ENCODE measurements around the gene SOAT2. TPM values are rescaled to one million over a fixed set of nuclear protein-coding genes. Genes with fewer than 3 reads are reported as not detected.

SOAT2 gene, protein sequence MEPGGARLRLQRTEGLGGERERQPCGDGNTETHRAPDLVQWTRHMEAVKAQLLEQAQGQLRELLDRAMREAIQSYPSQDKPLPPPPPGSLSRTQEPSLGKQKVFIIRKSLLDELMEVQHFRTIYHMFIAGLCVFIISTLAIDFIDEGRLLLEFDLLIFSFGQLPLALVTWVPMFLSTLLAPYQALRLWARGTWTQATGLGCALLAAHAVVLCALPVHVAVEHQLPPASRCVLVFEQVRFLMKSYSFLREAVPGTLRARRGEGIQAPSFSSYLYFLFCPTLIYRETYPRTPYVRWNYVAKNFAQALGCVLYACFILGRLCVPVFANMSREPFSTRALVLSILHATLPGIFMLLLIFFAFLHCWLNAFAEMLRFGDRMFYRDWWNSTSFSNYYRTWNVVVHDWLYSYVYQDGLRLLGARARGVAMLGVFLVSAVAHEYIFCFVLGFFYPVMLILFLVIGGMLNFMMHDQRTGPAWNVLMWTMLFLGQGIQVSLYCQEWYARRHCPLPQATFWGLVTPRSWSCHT
- 0.17 TPM in 1 of 2 replicates, not detected in the other for total RNA-seq (2014; rRNA removed; shearing (Covaris generic))

DNA sequence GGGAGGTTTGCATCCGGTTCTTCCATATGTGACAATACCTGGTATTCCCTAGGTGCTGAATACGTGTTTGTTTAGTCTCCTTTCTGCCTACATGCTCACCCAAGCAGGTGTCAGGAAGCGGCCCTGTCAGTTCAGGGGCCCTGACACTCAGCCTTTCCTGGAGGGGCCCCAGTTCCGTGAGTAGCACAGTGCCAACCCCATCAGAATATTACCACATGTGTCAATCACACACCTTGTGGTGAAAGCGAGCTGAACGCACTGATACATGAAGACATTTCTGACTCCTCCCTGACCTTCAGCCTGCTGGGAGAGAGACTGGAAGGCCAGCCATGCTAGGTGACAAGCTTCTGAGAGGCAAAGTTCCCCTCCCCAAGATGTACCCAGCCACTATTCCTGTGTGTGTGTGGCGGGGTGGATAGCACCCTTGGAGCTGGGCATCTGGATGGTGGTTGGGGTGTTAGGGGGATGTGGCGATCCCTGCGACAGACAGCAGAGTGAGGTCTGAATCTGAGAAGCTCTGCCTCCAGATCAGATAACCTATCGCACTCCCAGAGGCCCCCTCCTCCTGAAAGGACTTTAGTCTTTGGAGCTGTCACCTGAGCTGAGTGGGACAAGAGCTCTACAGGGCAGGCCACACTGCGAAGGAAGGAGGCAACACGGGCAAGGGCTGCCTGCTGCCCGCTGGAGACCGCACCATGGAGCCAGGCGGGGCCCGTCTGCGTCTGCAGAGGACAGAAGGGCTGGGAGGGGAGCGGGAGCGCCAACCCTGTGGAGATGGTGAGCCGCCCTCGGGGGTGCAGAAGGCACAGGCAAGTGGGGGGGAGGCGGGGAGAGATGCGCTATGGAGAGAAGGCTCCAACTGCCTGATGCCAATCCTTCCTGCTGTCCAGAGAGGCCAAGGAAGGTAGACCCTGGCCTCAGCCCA lies at the start of gene SOAT2:
Gene SOAT2 (plus strand): TSS at position 604 of the 925 bp plus-strand sequence. CDS start 92 bp downstream, at position 696.
- no peak for DNase-seq (ENCODE audit: low spot score)

DNA sequence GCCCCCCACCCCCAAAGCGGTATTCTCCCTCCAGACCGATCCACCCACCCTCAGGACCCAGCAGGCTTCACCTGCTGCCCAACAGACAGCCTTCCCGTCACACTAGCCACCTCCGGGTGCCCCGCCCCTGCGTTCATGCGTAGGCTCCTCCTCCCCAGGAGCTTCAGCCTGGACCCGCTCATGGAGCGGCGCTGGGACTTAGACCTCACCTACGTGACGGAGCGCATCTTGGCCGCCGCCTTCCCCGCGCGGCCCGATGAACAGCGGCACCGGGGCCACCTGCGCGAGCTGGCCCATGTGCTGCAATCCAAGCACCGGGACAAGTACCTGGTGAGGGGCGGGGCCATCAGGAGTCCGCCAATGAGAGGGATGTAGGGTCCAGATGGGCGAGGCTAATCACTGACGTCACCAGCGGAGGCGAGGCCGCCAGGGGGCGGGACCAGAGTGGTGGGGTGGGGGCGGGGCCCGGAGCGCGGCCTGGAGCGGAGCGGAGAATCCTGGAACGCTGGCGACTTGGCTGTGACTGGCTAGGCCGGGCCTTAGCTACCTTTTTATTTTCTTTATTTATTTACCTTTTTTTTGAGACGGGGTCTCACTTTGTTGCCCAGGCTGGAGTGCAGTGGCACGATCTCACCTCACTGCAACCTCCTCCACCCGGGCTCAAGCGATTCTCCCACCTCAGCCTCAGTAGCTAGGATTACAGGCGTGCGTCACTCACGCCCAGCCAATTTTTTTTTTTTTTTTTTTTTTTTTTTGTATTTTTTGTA lies 49.0 kb upstream of the SOAT2 start:
- DNase-seq (ENCODE audit: low spot score) = no peak

DNA sequence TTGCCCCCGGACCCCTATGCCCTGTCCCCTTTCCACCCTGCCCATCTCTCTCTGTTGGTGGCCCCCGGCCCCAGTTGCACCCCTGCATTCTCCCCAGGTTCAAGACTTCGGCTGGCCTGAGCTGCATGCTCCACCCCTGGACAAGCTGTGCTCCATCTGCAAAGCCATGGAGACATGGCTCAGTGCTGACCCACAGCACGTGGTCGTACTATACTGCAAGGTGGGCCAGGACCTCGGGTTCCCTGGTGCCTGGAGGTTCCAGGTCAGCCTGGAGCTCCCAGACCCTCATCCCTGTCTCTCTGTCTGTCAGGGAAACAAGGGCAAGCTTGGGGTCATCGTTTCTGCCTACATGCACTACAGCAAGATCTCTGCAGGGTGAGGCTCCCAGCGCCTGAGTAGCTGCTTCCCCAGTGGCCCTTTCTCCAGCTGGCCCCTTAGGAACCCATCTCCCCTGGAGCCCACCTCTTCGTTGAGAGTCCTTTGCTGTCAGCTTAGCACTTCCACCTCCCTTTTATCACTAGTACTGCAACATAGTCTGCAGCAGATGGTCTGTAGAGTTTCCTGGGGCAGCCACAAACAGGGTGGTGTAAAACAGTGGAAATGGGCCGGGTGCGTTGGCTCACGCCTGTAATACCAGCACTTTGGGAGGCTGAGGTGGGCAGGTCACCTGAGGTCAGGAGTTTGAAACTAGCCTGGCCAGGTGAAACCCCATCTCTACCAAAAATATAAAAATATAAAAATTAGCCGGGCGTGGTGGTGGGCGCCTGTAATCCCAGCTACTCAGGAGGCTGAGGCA lies 47.6 kb upstream of the SOAT2 start:
- DNase-seq (ENCODE audit: low spot score) = no peak

DNA sequence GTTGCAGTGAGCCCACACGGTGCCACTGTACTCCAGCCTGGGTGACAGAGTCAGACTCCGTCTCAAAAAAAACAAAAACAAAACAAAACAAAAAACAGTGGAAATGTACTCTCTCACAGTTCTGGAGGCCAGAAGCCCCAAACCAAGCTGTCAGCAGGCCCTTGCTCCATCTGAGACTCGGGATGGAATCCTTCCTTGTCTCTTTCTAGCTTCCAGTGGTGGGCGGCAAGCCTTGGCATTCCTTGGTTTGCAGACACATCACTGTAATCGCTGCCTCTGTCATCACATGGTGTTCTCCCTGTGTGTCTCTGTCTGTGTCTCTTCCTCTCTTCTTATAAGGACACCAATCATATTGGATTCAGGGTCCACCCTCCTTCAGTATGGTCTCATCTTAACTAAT lies 47.0 kb upstream of the SOAT2 start:
- DNase-seq (ENCODE audit: low spot score) = no peak

DNA sequence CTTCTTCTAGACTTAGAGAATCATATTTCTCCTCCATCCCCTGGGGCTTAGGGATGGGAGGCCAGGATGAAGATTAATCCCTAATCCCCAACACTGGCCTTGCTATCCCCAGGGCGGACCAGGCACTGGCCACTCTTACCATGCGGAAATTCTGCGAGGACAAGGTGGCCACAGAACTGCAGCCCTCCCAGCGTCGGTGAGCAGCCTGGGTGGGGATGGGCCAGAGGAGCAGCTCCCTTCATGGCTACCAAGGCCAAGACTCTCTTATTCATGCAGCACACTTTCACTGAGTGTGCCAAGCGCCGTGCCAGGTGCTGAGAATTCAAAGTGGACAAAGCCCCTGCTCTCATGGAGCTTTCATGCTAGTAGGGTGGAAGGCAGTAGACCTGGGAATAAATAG lies 46.4 kb upstream of the SOAT2 start:
- DNase-seq (ENCODE audit: low spot score) = no peak

DNA sequence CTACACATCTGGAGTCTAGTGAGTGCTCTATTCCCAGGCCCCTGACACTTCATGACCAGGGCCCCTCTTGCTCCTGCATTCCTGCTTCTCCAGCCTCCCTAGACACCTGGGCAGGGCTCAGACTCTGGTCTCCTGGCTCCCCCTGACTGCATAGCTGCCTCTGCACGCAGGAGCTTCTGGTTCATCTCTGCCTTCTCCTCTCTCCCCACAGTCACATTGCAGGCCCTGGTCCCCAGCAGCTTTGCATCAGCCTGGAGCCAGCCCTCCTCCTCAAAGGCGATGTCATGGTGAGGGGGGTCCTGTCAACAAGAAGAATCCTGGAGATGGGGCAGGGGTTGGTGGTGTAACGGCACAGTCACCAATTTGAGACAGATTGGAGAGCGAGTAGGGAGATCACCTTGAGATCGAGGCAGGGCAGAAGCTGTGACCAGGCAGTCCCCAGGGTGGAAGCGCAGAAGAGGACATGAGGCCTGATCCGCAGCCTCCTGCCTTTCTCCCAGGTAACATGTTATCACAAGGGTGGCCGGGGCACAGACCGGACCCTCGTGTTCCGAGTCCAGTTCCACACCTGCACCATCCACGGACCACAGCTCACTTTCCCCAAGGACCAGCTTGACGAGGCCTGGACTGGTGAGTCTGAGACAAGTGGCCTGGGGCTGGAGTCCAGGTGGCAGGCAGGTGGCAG lies 45.3 kb upstream of the SOAT2 start:
- no peak for DNase-seq (ENCODE audit: low spot score)

DNA sequence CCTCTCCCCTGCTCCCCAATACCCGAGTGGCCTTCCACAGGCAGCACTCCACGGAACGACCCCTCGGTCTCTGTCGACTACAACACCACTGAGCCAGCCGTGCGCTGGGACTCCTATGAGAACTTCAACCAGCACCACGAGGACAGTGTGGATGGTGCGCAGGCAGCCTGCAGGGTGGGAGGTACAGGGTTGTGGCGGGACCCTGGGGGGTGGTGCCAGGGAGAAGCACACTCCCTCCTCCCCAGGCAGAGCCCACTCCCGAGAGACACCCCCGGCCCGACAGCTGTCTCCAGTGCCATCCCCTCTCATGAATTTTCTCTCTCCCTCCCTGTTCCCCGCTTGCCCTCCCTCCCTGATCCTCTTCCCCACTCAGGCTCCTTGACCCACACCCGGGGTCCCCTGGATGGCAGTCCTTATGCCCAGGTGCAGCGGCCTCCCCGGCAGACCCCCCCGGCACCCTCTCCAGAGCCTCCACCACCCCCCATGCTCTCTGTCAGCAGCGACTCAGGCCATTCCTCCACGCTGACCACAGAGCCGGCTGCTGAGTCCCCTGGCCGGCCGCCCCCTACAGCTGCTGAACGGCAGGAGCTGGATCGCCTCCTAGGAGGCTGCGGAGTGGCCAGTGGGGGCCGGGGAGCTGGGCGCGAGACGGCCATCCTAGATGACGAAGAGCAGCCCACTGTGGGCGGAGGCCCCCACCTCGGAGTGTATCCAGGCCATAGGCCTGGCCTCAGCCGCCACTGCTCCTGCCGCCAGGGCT lies 44.4 kb upstream of the SOAT2 start:
- DNase-seq (ENCODE audit: low spot score) = no peak

DNA sequence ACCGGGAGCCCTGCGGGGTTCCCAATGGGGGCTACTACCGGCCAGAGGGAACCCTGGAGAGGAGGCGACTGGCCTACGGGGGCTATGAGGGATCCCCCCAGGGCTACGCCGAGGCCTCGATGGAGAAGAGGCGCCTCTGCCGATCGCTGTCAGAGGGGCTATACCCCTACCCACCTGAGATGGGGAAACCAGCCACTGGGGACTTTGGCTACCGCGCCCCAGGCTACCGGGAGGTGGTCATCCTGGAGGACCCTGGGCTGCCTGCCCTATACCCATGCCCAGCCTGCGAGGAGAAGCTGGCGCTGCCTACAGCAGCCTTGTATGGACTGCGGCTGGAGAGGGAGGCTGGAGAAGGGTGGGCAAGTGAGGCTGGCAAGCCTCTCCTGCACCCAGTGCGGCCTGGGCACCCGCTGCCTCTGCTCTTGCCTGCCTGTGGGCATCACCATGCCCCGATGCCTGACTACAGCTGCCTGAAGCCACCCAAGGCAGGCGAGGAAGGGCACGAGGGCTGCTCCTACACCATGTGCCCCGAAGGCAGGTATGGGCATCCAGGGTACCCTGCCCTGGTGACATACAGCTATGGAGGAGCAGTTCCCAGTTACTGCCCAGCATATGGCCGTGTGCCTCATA lies 43.7 kb upstream of the SOAT2 start:
- no peak for DNase-seq (ENCODE audit: low spot score)

DNA sequence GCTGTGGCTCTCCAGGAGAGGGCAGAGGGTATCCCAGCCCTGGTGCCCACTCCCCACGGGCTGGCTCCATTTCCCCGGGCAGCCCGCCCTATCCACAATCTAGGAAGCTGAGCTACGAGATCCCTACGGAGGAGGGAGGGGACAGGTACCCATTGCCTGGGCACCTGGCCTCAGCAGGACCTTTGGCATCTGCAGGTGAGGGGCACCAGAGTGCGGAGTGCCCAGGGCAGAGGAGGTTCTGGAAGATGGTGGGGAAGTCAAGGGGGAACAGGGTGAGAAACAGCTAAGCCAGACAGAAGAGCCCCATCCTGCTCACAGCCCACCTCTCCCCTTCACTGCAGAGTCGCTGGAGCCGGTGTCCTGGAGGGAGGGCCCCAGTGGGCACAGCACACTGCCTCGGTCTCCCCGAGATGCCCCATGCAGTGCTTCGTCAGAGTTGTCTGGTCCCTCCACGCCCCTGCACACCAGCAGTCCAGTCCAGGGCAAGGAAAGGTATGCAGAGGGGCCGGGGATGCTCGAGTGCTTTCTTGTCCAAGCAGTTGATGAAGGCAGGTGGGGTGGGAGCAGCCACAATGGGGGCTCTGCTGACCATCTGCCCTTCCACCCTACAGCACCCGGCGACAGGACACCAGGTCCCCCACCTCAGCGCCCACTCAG lies 43.1 kb upstream of the SOAT2 start:
- DNase-seq (ENCODE audit: low spot score) = no peak

DNA sequence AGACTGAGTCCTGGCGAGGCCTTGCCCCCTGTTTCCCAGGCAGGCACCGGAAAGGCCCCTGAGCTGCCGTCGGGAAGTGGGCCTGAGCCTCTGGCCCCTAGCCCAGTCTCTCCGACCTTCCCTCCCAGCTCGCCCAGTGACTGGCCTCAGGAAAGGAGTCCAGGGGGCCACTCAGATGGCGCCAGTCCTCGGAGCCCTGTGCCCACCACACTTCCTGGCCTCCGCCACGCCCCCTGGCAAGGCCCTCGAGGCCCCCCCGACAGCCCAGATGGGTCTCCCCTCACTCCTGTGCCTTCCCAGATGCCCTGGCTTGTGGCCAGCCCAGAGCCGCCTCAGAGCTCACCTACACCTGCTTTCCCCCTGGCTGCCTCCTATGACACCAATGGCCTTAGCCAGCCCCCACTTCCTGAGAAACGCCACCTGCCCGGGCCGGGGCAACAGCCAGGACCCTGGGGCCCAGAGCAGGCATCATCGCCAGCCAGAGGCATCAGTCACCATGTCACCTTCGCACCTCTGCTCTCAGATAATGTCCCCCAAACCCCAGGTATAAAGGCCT lies 42.5 kb upstream of the SOAT2 start:
- DNase-seq (ENCODE audit: low spot score) = no peak

DNA sequence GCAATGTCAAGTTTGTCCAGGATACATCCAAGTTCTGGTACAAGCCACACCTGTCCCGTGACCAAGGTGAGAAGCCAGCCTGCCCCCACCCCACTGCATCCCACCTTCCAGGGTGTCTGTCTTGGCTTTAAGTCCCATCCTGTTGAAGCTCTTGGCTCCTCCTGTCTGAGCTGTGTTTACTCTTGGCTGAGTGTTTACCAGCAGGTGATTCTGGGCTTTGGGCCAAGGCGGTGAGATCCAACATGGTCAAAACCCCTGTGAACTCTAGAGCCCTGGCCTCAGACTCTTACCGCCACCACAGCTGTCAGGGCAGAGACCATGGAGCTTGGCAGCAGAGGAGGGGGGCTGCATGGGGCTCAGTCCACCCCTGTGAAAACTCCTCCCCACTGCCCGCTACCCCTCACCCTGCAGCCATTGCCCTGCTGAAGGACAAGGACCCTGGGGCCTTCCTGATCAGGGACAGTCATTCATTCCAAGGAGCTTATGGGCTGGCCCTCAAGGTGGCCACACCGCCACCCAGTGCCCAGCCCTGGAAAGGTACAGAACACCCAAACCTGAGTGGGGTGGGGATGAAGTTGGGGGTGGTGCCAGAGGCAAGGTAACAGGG lies 41.8 kb upstream of the SOAT2 start:
- DNase-seq (ENCODE audit: low spot score) = peak; percentile 42

DNA sequence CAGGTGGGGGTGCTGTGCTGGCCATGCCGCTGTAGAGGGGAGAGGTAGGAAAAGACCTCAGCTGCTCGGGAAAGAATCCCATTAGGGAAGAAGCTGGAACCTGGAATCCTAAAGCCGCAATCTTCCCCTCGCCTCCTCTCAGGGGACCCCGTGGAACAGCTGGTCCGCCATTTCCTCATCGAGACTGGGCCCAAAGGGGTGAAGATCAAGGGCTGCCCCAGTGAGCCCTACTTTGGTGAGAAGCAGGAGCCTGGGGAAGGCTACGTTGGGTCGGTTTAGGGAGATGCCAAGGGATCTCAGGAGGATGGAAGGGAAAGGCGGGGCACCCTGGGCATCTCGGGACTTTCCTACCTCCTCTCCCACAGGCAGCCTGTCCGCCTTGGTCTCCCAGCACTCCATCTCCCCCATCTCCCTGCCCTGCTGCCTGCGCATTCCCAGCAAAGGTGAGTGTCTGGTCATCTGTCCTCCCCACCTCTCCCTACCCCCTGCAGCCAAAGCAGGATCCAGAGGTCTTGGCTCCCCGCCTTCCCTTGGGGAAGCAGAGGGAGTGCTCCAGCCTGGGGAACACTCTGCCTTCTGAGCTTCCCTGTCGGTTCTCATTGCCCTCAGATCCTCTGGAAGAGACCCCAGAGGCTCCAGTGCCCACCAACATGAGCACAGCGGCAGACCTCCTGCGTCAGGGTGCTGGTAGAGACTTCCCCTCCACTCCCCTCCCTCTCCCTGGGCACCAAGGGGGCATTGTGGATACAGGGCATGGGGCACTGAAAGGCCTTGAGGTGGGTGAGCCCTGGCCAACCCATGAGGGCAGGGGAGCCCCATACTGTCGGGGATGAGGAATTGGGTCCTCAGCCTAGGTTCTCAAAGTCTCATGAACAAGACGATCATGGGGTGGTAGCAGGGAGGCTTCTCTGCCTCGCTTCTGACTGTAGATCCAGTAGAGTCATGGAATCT lies 41.0 kb upstream of the SOAT2 start:
- DNase-seq (ENCODE audit: low spot score) = no peak

DNA sequence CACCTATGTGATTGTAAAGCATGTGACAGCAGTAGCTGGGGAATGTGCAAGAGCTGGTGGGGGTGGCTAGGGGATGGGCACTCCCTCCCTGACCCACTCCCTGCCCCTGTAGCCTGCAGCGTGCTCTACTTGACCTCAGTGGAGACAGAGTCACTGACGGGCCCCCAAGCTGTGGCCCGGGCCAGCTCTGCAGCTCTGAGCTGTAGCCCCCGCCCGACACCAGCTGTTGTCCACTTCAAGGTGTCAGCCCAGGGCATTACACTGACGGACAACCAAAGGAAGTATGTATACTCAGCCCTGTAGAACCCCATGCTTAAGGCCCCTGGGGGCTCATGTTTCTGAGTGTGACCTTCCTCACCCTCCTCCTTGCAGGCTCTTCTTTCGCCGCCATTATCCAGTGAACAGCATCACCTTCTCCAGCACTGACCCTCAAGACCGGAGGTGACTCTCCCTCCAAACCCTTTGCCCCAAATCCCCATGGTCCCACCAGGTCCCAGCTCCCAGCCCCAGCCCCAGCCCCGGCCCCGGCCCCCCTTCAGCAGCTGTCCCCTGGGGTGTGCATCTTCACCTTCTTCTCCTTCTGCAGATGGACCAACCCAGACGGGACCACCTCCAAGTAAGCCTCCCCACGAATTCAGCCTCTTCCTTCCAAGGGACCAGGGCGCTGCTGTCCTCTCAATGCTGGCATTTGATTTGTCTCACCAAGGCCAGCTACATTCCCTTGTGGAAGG lies 40.1 kb upstream of the SOAT2 start:
- DNase-seq (ENCODE audit: low spot score) = no peak

DNA sequence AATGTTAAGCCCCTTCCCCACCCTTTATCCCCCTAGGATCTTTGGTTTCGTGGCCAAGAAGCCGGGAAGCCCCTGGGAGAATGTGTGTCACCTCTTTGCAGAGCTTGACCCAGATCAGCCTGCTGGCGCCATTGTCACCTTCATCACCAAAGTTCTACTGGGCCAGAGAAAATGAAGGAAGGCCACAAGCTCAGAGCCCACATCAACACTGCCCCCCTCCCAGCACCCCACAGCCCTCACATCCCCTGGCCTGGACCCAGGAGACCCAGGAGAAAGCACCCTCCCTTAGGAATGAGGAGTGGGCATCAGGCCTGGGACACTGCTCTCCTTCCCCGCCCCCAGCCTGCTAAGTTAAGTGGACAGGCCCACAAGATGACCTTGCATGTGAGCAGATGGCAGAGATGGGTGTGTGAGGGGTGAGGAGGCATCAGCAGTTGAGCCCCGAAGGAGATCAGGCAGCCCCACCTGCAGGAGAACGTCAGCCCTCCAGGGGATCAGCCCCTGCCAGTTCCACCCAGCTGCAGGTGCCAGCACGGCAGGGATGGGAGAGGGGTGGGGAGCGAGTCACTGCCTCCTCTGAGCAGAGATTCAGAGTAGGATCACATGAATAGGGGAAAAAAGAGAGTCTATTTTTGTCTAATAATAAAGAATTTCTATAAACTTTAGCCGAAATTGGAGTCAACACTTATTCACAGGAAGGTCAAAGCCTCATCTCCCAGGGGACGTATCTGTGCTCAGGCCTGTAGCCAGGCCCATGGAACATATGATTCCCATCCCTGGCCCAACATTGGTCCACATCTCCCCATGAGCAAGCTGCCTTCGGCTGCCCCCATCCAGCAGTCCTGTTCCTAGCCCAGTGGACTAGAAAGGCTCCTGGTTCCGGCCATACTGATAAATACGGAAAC lies 39.3 kb upstream of the SOAT2 start:
- peak; percentile 47 for DNase-seq (ENCODE audit: low spot score)
